Measurements from ENCODE around the gene SF3B4.
"Not testable (repeated sequence)": the region's sequence is repeated elsewhere in the genome, so short reads cannot be mapped to it uniquely, and the experiment has no call there.

SF3B4 gene

GRCh38 chr1:149887456-149888246 lies 40.0 kb downstream of the SF3B4 start:
- DNase-seq = peak; percentile 69 to 76

GRCh38 chr1:149887196-149887455 lies 40.5 kb downstream of the SF3B4 start:
- not testable (repeated sequence) for DNase-seq

GRCh38 chr1:149886396-149887195 lies 41.0 kb downstream of the SF3B4 start:
- DNase-seq = peak; percentile 83

GRCh38 chr1:149886121-149886395 lies 41.5 kb downstream of the SF3B4 start:
- DNase-seq = peak in 1 of 2 donors; percentile 10

GRCh38 chr1:149885339-149886120 lies 42.1 kb downstream of the SF3B4 start:
- DNase-seq = peak; percentile 56 to 59

GRCh38 chr1:149884433-149885338 lies 42.9 kb downstream of the SF3B4 start:
- DNase-seq = no peak

- DNase-seq = no peak
Measured at GRCh38 chr1:149883598-149884247, 43.9 kb downstream of the SF3B4 start.

- no peak for DNase-seq
Measured at GRCh38 chr1:149881876-149882275, 45.7 kb downstream of the SF3B4 start.

- peak in 1 of 2 donors; percentile 27 for DNase-seq
Measured at GRCh38 chr1:149879556-149879955, 48.0 kb downstream of the SF3B4 start.

GRCh38 chr1:149877211-149877946 lies 50.2 kb downstream of the SF3B4 start:
- DNase-seq = no peak

Measured in activated CD4-positive, alpha-beta T cell treated with anti-CD3 and anti-CD28 coated beads for 4 hours (primary cell).